Measurements from ENCODE around the gene LIN7A.
"Not testable (repeated sequence)": the region's sequence is repeated elsewhere in the genome, so short reads cannot be mapped to it uniquely, and the experiment has no call there.

LIN7A gene

DNA sequence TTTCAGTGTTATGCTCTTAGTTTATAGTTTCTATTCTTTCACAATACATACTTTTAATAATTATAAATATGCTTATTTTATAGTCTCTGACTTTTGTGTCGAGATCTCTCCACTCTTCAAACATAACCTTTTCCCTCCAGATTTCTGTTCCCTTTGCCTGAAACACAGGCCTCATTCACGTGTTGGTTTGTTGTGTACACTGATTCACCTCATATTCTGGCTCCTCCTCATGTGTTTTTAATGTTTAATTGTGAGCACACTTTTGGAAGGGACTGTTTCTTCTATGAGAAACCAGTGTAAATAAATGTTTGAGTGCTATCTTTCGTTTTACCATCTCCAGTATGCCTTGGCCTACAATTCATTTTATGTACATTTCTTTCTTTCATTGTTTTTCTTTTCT is 20.1 kb downstream of the LIN7A start:
- no peak for DNase-seq

DNA sequence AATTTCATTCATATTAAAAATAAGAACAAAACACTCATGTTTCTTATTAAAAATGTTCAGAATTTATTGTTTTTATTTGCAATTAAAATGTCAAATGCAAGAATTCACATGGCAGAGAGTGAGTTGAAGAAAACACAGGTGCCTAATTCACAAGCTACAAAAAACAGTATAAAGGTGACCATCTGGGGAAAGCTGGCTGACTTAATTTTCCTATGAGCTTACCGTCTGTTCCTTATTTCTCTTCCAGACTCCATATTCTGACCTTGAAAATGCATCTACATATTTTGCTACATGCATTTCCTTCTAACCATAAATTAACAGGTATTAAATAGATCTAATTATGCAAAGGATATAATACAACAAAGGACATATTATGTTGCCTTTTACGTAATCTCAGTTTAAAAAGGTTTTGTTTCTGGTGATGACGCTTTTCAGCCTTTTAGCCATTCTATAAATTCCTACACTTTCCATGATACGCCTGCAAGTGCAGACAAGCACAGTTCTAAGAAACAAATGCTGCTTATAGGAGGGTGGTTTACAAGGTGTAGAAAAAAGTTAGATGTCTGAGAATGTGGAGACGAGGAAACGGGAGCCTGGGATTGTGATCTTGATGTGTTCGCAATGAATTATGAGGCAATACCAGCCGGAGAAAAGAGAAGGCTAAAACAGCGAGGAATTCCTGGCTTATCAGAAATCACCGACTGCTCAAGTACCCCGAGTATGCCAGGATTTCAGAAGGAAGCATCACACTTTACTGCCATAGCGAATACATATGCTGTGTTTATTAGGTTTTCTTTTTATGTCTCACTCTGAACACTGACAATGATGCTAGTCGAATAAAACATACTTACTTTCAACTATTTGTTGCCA is 24.6 kb downstream of the LIN7A start:
- DNase-seq, result no peak

DNA sequence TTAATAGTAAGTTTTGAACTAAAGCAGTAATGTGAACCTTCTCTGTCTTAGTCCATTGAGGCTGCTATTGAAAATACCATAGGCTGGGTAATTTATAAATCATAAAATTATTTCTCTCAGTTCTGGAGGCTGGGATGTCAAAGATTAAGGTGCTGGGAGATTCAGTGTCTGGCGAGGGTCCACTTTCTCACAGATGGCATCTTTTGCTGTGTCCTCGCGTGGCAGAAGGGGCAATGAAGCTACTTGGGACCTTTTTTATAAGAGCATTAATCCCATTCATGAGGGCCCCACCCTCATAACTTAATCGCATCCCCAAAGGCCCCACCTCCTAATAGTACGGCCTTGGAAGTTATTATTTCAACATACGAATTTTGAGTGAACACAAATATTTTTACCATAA is 28.4 kb downstream of the LIN7A start:
- DNase-seq, result no peak

DNA sequence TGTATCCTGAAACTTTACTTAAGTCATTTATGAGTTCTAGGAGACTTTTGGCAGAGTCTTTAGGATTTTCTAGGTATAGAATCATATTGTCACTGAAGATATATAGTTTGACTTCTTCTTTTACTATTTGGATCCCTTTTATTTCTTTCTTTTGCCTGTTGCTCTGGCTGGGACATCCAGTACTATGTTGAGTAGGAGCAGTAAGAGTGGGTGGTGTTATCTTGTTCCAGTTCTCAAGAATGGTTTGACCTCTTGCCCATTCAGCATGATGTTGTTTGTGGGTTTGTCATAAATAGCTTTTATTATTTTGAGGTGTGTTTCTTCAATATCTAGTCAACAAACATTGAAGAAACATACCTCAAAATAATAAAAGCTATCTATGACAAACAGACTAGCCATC is 35.0 kb downstream of the LIN7A start:
- DNase-seq, result no peak

DNA sequence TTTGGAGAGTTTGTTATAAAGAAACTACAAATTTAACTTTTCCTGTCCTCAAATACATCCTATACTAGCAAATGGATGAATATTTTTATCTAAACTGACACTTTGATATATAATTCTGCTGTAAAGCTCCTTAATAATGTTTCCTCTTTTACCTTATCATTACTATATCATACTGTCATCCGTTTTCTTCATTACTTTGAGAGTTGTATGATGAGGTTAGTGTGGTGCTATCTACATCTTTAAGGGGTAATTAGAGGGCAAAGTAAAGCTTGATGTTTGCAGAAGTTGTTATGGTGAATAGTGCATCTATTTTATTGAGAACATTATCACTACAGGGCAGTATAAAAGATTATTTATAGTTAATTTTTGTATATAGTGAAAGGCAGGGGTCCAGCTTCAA is 36.1 kb downstream of the LIN7A start:
- DNase-seq, result no peak

DNA sequence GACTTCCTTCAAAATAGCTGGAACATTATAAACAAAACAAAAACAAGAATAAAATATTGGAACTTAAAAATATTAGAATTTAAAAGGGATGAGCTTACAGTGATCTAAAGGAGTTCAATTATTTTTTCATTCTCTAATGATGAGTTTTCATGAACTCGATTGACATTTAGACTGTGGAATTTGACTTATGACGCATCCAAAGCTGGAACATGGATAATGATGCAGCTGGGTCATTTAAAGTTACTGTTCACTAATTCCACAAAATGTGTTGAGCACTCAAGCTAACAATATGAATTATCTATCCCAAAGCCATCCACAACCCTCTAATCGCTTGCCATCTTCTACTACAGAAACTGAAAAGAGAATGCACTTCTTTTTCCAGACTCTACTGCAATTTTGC is 42.5 kb downstream of the LIN7A start:
- no peak for DNase-seq

DNA sequence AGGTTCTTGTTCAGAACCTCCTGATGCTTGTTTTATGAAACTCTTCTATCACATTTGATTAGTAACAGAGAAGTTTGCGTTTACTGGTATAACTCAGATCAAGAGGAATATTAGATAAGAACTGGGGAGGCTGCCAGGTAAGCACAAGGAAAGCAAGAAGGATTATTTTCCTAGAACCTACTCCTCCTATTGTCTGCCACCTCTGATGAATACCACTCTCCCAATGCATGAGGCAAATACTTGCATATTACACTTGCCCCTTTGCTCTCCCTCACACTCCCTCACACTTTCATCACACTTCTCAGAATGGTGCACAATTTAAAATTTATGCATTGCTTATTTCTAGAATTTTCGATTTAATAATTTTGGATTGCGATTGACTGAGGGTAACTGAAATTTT is 43.6 kb downstream of the LIN7A start:
- no peak for DNase-seq

DNA sequence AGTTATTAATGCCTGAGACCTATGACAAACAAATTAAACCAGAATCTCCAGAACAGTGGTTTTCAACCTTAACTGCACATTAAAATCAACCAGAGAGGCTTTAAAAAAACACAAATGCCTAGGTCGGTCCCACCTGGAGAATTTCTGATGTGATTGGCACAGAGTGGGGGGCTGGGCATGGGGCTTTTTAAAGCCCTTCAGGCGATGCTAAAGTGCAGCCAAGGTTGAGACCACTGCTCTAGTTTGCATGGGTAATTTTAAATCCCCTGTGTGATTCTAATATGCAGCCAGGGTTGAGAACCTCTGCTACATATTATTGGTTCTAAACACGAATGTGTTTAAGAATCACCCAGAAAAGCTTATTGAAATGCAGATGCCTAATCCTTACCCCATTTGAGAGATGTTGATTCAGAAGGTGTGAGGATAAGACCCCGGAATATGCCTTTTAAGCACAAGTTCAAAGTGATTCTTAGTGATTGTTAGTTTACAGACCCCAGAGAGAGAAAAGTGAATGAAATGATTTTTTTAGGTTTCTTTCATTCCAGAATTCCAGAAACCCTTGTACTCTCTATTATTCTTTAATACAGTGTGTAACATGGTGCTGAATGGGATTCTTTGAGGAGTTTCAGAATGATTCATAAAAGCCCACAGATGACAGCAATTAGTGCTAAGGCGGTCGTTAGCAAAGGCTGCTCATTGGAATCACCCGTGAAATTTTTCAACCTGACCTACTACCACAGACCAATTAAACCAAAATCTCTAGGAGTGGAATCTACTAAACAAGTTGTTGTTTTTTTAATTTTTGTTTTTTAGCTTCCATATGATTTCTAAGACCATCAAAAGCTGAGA is 44.9 kb downstream of the LIN7A start:
- DNase-seq, result no peak

DNA sequence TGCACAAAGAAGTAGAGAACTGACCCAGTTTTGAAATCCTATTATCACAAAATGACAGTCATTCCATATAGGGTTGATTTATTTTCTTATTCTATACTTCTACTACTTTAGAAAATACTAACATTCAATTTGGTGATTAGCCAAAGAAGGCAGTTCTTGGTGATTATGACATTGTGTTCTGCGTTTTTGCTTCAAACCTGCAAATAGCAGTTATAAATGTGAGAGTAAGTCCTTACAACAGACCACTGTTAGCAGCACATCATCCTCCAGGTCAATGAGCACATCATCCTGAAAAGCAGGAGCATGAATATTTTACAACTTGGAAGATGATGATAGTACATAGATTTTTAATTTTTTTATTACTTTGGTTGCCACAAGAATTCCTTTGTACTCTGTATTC is 53.1 kb downstream of the LIN7A start:
- DNase-seq, result no peak

DNA sequence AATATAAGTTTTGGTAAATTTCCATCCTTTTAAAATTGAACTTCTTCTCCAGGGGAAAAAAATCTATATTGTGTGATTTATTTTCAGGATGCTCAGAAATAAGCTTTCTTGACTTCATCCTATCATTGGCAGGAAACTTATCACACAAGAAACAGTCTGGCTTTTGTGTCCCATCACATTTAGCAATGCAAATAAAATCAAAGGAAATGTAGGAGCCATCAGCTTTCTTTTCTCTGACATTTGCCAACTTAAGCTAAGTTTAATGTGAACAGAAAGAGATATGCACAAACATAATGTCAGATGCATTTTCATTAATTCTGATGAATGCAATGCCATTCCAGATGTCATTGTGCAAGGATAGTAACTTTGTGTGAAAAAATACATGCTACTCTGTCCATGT is 56.6 kb downstream of the LIN7A start:
- DNase-seq, result no peak

DNA sequence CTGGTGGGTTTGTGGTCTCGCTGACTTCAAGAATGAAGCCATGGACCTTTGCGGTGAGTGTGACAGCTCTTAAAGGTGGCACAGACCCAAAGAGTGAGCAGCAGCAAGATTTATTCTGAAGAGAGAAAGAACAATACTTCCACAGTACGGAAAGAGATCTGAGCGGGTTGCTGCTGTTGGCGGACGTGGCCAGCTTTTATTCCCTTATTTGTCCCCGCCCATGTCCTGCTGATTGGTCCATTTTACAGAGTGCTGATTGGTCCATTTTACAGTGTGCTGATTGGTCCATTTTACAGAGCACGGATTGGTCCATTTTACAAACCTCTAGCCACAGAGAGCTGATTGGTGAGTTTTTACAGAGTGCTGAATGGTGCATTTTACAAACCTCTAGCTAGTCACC is 59.3 kb downstream of the LIN7A start:
- DNase-seq, result not testable (repeated sequence)

DNA sequence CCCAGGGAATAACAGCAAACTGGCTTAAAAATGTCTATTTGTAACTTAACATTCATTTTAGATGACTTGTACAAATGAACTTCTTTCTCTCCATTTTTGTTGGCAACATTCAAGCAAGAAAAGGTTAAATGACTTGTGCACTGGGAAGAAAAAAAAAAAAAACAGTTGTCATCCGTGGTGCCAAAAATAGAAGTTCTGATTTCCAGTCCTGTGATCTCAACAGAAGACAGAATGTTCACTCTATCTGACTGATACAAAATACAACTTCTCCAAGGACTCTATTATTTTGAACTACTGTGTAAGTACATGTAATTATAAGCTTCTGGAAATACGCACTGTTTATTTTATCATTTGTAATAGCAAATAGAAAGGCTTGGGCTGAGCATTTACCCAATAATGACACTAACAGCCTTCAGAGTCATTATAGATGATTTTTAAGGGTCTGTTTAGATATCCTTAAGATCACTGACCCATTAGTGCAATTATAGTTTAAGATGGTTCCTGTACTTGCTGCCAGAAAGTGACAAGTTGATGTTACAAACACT is 59.9 kb downstream of the LIN7A start:
- DNase-seq, result no peak

DNA sequence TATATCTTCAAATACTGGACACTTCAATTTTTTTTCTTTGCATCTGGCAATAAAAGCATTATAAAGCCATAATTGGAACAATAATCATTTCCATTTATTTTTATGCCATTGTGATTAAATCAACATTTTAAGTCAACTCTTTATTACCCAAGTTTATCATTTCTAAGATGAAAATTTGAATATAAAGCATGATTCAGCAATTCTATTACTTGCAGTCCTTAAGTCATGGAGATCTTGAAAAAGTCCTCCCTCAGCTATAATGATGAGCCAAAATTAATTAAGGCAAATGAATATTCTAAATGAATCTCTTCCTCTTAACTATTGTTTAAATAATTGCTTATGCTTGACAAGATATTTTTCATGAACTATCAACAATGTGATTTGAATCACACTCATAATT is 65.7 kb downstream of the LIN7A start:
- no peak for DNase-seq

DNA sequence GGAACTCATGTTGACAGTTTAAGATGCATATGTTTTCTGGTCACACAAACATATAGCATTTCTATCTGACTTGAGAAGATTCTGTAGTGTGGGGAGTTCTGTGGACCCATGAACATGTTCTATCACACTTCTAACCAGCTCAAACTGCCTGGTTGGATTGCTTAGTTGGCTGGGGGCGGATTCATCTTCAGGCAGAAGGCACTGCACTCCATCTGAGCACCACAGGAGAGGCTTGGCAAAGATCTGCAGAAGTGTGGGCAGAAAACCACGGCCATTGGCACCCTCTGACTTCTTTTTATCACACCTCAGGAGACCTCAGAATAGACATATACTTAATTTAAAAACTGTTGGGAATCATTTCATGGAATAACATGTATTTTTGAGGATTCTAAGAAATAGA is 68.5 kb downstream of the LIN7A start:
- no peak for DNase-seq

DNA sequence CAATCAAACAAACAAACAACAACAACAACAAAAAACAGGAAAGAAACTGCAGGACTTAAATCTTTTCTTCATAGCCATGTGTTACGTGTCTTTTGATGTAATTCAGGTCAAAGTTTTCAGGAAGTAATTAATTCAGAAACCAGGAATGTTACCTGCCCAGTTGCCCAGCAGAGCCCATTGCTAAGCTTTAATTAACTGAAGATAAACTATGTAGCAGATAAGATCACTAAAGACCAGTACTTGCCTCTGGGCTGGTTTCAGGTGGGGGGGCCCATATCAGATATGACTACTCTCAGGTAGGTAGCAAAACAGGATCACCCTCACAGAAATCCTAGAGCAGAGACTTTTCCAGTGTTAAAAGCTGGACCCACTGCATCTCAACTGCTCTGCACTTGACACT is 69.2 kb downstream of the LIN7A start:
- DNase-seq, result no peak

DNA sequence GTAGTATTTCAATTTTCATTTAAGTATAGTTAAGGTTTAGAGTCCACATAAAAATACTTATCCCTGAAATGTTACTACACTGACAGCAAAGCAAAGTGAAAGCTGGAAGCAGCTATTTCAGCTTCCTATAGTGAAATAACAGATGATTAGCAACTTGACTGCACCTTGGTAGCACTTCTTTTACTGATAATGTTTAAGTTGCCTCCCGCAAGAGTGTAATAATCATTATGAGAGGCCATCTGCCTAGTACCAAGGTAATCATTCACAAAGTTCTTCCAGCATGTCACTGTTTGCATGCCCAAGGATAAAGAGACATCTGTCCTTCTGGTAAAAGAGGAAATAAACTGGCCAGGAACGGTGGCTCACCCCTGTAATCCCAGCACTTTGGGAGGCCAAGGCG is 69.8 kb downstream of the LIN7A start:
- no peak for DNase-seq

DNA sequence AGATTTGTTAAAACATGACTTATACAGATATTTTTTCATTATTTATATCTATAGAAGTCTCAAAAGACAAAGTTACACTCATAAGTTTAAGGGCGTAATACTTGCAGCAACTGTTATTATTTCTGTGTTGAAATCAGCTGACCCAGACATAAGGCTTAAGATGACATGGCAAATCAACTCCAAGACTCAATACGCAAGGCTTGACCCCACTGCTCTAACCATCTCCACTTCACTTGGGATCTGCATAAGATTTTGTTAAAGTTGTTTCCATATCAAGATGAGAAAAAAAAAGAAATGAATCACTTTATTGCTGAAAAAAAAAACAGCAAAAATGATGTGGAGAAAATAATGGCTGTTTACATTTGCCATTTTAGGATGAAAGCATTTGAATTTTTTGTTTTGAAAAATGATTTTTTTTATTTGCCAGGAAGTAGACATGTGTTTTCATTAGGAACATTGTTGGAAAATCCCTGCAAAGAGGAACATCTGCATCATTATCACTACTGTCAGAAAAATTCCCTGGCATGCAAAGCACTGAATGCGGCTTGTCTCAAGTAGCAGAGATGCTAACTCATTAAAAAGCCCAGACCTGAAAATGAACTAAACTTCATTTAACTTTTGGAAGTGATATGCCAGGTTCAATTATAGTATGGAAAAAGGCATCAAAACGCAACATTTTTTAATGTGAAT is 73.5 kb downstream of the LIN7A start:
- DNase-seq, result no peak

DNA sequence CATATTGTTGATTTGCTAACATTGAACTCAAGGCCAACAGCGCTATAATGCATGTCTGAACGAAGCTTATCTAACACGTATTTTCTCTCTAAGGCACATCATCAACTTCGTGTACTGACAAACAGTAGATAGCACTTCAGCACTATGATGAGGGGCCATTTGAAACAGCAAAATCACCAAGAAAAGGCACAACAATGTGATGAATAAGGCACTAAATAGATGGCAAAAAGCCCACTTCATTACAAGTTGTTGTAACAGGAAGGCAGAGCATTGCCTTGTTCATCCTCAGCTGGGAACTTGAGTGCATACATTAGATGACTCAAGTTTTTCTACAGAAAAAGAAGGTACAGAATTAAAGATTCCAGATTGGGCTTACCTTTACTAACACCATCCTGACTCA is 75.2 kb downstream of the LIN7A start:
- no peak for DNase-seq

DNA sequence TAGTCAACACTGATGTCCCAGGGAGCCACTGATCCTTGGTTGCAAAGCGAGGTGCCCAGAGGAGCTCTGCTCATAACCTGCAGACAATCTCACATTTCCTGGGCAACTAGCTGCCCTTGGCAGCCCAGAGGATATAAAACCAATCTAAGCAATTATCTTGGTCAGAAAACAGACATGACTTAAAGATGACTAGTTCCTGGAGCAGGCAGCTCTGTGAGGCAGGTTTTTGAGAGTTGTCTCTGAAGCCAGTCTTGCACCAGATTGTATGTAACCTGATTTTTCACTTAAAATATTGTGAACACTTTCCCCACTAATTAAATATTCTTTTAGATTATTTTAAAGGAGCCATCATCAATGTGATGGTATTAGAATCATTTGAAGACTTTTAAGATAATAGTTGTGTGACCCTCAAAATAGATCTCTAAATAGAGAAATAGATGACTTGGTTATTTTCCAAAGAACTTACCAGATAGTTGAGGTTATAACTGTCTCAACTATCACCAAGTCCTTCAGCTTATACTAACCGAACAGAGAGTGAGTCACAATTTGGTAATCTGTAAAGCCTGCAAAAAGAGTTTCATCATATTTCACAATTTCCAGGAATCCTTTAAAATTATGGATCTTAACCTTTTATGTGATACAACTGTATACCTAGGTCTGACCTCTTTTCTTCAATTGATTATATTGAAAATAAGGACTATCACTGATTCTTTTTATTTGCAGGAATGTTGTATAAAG is 75.9 kb downstream of the LIN7A start:
- DNase-seq, result no peak

DNA sequence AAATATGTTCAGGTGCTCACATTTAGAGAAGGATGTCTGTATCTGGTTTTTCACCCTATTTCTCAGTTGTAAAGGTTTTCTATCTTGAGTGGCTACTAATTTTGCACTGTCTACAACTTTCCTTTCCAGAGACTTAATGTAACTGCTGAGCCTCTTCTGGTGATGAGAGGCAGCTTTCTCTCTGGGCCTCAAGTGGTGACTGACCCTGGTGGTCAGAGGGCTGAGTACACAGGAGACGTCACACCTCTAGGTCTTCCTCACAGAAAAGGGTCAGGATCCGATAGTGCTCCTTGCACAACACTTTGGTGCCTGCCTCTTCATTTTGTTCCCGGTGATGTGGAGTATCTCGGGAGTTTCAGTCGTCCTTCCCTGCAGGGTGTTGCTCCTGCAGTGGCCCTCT is 76.8 kb downstream of the LIN7A start:
- DNase-seq, result no peak

DNA sequence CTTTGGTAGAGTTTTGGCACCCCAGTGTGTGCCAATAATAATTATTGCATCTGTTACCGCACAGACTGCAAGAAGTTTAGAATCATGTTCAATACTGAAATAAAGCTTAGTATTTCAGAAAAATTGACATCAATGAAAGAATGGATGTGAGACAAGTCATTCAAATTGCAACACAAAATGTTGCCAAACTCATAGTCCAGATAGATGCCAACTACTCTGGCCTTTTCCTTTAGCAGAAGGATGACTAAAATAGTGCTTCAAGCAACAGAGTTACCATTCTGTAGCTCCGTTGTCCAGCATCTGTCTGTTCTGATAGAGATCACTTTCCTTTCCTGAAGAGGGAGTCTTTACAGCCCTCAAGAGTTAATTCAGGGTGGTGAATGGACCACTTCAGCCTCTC is 77.5 kb downstream of the LIN7A start:
- no peak for DNase-seq

DNA sequence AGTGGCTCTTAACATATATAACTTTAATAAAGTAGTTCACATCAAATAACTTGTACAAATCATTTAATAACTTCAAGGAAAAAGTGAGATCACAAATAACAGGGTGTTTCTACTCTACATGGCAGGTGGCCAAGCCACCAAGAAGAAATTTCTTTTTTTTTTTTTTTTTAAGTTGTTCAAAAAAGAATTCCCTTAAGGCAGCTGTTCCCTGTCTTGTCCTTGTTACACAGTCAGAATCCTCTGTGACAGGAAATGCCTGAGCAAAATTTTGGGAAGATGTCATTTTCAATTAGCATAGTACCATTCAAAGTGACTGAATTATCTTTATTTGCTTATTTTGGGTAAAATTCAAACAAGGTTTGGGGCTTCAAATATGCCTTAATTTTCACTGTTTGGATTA is 79.4 kb downstream of the LIN7A start:
- no peak for DNase-seq

DNA sequence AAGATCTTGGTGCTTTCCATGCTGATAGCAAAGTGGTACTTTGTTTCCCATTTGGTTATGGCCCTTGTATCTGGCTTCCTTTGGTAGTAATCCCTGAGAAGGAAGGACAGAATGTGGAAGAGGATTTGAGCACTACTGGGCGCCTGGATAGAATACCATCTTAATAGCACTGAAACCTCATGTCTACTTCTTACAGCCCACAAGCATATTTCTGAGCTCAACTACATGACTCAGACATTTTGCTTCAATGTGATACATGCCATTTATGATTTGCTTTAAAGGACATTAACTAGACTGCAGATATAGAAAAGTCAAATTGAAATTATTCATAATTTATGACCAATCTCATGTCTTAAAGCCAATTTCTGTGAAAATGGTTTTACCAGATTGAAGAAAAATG is 80.4 kb downstream of the LIN7A start:
- DNase-seq, result no peak

Data from CD4-positive, alpha-beta T cell treated with Interleukin-10 for 1 hour (primary cell).